Fibroblast of lung (primary cell): ENCODE results near the gene SLC22A1.

Experiments used
- CTCF ChIP-seq, 2 donors: IDR thresholded peaks in 1 of 2; conservative IDR thresholded peaks in 1 of 2; 1 replicate in 1 of 2; 2 replicates in 1 of 2; pipeline ENCODE4 v1.5.1; 2011 to 2012; ENCODE audit warnings: low read length in 2 of 2, control low read depth in 1 of 2, inconsistent platforms in 1 of 2, low read depth in 1 of 2, mild to moderate bottlenecking in 1 of 2
- EZH2 ChIP-seq: IDR thresholded peaks from 2 replicates; pipeline ENCODE4 v1.5.1; 2012; ENCODE audit warnings: low read length, control low read depth, mild to moderate bottlenecking; ENCODE audit errors: missing control alignments

DNA sequence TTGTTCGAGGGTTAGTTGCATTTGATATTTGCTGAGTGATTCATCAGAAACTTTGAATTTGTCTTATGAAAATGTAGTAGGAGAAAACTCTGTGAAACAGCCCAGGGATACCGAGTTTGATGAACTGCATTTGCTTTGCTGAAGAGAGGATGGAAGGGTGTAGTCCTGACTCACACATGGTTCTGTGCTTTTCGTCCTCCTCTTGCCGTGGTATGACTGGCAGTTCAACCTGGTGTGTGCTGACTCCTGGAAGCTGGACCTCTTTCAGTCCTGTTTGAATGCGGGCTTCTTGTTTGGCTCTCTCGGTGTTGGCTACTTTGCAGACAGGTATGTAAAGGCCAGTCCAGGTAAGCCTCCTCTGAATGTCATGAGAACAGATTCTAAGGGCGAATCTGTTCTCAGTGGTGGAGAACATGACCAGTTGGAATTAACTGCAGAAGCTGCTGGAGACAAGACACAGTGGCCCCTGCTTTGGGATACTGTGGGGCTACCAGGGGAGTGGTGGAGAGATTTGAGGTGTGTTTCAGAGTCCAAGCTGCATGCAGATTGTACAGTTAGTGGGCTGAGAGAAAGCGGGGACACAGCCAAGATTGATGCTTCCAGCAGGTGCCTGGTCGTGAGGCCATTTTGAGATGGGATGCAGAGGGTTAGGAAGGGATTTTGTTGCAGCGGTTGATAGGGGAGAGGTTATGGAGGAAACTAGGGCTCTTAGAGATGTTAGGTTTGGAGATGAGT lies 8.4 kb downstream of the SLC22A1 start:
- TF ChIP-seq CTCF (conservative IDR thresholded peaks at IDR 0.05 in 1 of 2, IDR thresholded peaks at IDR 0.05 in 1 of 2; ENCODE audit: low read depth in 1 of 2, low read length in 2 of 2): no peak
- no peak for TF ChIP-seq EZH2
